GM21576 (cell line): ENCODE results near the gene RPTN.
"Not testable (repeated sequence)": the region's sequence is repeated elsewhere in the genome, so short reads cannot be mapped to it uniquely, and the experiment has no call there.

Source experiments
- ATAC-seq: cut with Tn5 transposase; IDR thresholded peaks from one replicate; pipeline ENCODE4 v1.9.1; 2021; ENCODE audit warnings: mild to moderate bottlenecking, moderate library complexity; ENCODE audit not compliant: unreplicated experiment

Gene RPTN

GRCh38 chr1:152166966-152167365 is 7.9 kb upstream of the RPTN start:
- no peak for ATAC-seq

GRCh38 chr1:152165286-152166077 is 6.5 kb upstream of the RPTN start:
- no peak for ATAC-seq

GRCh38 chr1:152164517-152165136 is 5.6 kb upstream of the RPTN start:
- no peak for ATAC-seq

GRCh38 chr1:152162792-152163463 is 3.9 kb upstream of the RPTN start:
- no peak for ATAC-seq

DNA sequence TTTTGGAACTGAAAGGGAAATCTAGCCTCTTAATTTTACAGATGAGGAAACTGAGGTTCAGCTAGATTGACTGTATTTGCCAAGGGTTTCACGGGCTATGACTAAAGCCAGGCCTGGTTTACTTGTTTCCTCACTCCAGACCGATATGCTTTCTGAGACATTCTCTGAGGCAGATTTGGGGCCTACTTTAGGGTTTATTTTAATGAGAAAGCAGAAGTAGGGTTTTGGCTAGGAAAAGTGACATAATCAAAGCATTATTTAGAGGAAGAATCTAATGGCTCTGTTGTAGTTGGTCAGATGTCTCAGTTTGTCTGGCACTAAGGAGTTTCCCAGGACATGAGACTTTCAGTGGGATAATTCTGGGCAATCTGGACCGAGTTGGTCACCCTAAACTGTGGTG is 1.5 kb upstream of the RPTN start:
- ATAC-seq, result no peak

- ATAC-seq, result no peak
Measured at GRCh38 chr1:152153996-152154395, 5.0 kb downstream of the RPTN start.

GRCh38 chr1:152151646-152152045 is 7.4 kb downstream of the RPTN start:
- no peak for ATAC-seq

- ATAC-seq, result no peak
Measured at GRCh38 chr1:152148981-152149380, 10.0 kb downstream of the RPTN start.

DNA sequence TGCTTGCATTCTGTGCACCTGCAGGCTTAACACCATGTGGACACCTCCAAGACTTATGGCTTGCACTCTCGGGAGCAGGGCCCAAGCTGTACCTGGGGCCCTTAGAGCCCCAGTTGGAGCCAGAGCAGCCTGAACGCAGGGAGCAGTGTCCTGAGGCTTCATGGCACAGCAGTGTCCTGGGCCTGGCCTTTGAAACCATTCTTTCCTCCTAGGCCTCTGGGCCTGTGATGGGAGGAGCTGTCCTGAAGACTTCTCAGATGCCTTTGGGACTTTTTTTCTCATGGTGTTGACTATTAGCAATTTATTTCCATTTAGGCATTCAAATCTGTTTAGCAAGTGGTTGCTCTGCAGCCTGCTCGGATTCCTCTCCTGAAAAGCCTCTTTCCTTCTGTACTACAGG is 11.0 kb downstream of the RPTN start:
- no peak for ATAC-seq

DNA sequence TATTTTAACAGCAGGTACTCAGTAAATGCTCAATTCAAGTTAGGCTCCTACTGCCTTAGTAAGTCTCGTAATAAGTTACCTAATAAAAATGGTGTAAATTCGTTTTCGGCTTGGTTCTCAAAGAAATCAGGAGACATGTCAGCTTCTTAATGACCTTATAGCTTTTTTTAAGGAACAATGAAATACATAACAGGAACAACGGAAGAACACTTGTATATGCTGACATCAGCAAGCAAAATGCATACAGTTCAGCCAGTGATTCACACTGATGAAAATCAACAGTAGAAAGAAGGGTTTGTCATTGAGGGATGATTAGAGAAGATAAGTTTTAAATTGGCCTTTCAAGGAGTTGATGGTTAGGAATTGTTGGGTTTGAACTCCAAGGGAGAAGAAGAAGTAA is 13.3 kb downstream of the RPTN start:
- no peak for ATAC-seq

GRCh38 chr1:152144674-152145183 is 14.3 kb downstream of the RPTN start:
- ATAC-seq, result not testable (repeated sequence)

DNA sequence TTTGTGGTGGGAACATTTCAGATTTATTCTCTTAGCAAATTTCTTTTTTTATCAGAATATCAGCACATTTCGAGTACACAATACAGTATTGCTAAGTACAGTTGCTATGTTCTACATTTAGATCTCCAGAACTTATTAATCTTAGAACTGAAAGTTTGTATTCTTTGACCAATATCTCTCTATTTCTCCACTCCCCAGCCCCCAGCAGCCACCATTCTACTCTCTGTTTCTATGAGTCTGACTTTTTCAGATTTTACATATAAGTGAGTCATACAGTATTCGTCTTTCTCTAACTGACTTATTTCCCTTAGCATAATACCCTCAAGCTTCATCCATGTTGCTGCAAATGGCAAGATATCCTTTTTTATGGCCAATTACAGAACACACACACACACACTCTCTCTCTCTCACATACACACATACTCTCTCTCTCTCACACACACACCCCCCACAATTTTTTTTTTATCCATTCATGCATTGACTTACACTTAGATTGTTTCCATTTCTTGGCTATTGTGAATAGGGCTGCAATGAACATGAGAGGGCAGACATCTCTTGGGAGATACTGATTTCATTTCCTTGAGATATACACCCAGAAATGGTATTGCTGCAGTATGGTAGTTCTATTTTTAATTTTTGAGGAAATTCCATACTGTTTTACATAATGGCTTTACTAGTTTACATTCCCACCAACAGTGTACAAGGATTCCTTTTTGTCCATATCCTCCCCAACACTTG is 15.7 kb downstream of the RPTN start:
- ATAC-seq, result no peak

DNA sequence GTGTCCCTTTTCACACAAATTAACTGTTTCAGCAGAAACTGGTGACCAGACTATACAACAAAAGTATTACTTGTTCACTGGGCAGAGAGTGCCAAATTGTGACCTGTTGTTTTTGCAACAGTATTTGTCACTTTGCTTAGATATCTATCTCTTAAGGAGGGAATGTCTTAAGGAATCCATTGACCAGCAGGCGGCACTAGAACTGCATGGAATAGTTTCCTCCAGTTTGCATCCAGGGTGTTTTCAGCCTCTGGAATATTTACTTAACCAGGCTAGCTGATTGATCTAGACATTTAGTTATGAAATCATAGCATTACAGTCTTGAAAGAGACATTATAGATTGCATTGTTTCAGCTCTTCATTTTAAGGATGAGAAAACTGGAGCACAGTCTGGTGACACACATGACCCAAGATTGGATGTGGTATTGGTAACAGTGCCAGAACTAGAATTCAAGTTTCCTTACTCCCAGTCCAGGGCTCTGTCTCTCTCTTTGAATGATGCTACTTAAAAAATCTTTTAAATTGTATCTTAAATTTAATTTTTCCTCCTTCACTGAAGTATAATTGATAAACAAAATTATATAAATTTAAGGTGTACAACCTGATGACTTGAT is 16.9 kb downstream of the RPTN start:
- no peak for ATAC-seq

DNA sequence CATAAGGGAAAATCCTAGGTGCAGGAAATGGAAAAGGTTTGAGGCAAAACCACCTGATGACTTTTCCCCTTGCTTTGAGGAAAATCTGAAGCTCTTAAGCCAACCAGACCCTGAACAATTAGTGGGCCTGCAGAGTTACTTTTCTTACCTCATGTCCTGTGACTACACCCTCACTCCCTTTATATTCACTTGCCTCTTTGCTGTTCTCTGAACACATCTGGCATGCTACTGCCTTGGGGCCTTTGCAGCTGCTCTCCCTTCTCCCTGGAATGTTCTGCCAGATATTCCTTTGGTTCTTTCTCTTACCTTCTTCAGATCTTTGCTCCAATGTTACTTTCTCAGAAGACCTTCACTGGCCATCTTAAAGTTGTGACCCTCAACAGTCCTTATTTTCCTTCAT is 21.8 kb downstream of the RPTN start:
- no peak for ATAC-seq

- no peak for ATAC-seq
Measured at GRCh38 chr1:152130186-152130585, 28.8 kb downstream of the RPTN start.

GRCh38 chr1:152127673-152128072 is 31.4 kb downstream of the RPTN start:
- no peak for ATAC-seq

DNA sequence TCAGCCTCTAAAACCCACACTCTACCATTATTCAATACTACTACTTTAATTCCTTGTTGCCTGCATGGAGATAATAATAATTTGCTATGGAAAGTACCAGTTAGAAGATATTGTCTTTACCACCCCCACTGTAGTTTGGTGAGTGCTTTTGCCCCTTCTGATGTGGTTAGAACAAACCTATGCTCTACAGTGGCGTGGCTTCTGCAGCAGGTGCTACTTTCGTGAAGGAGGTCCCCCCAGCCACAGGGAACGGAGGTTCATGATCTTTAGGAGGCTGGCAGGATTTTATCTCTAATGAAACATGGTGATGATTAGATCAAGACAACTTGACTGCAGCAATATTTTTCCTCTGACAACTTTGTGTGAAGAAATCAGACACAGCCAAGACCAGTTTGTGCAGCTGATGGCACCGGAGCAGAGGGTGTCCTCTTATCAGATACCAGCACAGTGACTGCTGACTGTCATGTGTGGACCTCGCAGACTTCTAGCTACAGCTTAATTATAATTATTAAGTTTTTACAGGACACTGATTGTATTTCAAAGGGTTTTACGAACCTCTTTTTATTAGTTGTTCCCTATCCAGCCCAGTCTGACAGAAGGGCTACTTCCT is 33.1 kb downstream of the RPTN start:
- no peak for ATAC-seq

DNA sequence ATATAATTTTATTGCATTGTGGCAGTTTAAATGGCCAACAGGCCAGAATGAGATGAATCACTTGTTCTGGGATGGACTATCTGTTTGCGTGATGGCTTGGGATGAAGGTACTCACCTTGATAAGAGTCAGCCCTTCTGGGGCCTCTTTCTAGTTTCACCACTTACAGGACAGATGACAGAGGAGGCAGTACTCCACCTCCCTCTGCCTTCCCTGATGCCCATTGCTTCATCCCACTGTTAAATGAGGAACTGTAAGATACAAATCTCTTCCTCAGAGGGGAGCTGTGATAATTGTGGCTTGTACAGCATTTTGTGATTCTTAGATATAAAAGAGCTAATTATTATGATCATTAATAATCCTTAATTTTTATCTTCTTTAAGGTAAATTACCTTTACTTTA is 40.1 kb downstream of the RPTN start:
- no peak for ATAC-seq

- no peak for ATAC-seq
Measured at GRCh38 chr1:152115344-152115743, 43.7 kb downstream of the RPTN start, which contains the start of gene TCHH. Gene TCHH, minus strand, starts transcription at chr1:152115444. Its CDS starts 1,364 bp downstream, at chr1:152114080.

DNA sequence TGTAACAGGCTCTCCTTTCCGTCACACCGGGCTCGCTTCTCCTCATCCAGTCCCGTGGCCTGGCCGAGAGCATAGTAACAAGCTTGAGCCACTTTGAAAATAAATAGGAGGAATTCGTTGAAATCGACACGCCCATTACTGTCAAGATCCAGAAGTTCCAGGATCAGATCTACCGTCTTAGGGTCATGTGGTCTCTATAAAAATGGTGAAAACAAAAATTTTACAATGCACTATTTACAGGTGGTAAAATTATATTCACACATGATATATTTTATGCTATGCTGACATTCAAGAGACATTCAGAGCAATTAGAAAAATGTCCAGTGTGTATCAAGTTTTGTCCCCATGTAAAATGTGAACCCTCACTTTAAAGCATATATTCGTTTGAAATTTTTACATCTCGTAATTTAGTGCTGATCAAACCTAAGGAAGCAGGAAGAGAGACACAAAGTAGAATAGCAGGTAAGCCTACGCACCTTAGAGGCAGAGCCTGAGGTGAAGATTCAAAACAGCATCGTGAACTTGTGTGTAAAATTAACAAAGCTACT is 46.1 kb downstream of the RPTN start:
- no peak for ATAC-seq
